ENCODE data around the gene ZBTB32. TPM values are rescaled to one million over a fixed set of nuclear protein-coding genes. Genes with fewer than 3 reads are reported as not detected.
A peak's percentile ranks its signal among the peaks of the same experiment; 100 is the strongest.

ZBTB32 gene
- total RNA-seq, 3 donors from 2014 or later: 0.27 TPM; not detected in 2

- no peak for ATAC-seq
- intact Hi-C loops (cut with DNase I, micrococcal nuclease): no loop called here
Measured at GRCh38 chr19:35669974-35670373, 34.4 kb upstream of the ZBTB32 start.

DNA sequence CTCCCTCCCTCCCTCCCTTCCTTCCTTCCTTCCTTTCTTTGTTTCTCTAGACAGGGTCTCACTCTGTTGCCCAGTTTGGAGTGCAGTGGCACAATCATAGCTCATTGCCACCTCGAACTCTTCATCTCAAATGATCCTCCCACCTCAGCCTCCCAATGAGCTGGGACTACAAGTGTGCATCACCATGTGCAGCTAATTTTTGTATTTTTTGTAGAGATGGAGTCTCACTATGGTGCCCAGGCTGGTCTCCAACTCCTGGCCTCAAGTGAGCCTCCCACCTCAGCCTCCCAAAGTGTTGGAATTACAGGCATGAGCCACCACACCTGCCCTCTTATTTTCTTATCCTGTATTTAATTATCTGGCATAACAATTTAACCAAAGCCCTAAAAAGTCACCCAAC is 33.7 kb upstream of the ZBTB32 start:
- intact Hi-C loops (cut with DNase I, micrococcal nuclease): no loop called here
- H3K4me3 ChIP-seq: no peak overlapping the region
- no peaks in the 10 kb centered on the region for H3K4me1 ChIP-seq (ENCODE audit: low read depth)
- no peaks in the 10 kb centered on the region for H3K36me3 ChIP-seq (ENCODE audit: low read depth)
- TF ChIP-seq, protein P1, sequence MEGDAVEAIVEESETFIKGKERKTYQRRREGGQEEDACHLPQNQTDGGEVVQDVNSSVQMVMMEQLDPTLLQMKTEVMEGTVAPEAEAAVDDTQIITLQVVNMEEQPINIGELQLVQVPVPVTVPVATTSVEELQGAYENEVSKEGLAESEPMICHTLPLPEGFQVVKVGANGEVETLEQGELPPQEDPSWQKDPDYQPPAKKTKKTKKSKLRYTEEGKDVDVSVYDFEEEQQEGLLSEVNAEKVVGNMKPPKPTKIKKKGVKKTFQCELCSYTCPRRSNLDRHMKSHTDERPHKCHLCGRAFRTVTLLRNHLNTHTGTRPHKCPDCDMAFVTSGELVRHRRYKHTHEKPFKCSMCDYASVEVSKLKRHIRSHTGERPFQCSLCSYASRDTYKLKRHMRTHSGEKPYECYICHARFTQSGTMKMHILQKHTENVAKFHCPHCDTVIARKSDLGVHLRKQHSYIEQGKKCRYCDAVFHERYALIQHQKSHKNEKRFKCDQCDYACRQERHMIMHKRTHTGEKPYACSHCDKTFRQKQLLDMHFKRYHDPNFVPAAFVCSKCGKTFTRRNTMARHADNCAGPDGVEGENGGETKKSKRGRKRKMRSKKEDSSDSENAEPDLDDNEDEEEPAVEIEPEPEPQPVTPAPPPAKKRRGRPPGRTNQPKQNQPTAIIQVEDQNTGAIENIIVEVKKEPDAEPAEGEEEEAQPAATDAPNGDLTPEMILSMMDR (IDR thresholded peaks at IDR 0.05): no peak
- no peak for ATAC-seq
- no peaks in the 10 kb centered on the region for H3K9me3 ChIP-seq
- DNase-seq: no peak

More at GRCh38 chr19:35669974-35670373, 34.4 kb upstream of the ZBTB32 start:
- Histone ChIP-seq H3K36me3 (ENCODE audit: low read depth) (no peaks in the 10 kb centered on the region), H3K4me3 (no peak overlapping the region), H3K9me3 (no peaks in the 10 kb centered on the region), H3K4me1 (ENCODE audit: low read depth) (no peaks in the 10 kb centered on the region)
- TF ChIP-seq, protein P1 (IDR thresholded peaks at IDR 0.05): no peak
- DNase-seq: no peak

GRCh38 chr19:35671818-35672217 is 32.5 kb upstream of the ZBTB32 start:
- H3K9me3 ChIP-seq: no peaks in the 10 kb centered on the region
- ATAC-seq (no peak), DNase-seq (no peak)
- no peaks in the 10 kb centered on the region for H3K36me3 ChIP-seq (ENCODE audit: low read depth)
- TF ChIP-seq, protein P1 (IDR thresholded peaks at IDR 0.05): no peak
- intact Hi-C loops (cut with DNase I, micrococcal nuclease): no loop called here
- H3K4me3 ChIP-seq: no peak overlapping the region
- H3K4me1 ChIP-seq (ENCODE audit: low read depth): no peaks in the 10 kb centered on the region

DNA sequence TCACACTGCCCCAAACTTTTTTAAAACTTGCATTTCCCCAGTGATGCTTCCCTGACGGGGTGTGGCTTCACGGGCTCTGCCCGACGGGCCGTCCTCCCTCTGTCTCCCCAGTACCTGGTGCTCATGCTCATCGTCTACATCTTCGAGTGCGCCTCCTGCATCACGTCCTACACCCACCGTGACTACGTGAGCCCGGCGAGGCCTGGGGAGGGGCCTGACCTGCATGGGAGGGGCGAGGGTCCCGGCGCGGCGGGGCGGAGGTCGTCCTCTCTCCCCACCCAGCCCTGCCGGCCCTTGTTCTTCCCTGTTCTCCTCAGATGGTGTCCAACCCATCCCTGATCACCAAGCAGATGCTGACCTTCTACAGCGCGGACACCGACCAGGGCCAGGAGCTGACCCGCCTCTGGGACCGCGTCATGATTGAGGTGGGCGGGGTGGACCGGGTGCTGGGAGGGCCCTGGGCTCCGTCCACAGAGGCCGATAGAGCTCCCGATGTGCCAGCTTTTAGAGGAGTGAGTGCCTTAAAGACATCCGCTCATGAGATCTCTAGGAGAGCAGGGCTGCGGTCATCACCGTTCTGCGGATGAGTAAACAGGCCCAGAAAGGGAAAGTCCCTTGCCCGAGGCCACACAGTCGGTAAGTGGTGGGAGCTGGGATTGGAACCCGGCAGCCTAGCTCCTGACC is 31.1 kb upstream of the ZBTB32 start:
- H3K4me3 ChIP-seq: no peak overlapping the region
- peak; percentile 70 for ATAC-seq
- no peaks in the 10 kb centered on the region for H3K36me3 ChIP-seq (ENCODE audit: low read depth)
- intact Hi-C loops (cut with DNase I, micrococcal nuclease): no loop called here
- no peaks in the 10 kb centered on the region for H3K9me3 ChIP-seq
- peak in 2 of 3 donors; percentile 16 to 41 for DNase-seq
- TF ChIP-seq, protein P1 (IDR thresholded peaks at IDR 0.05): no peak
- no peaks in the 10 kb centered on the region for H3K4me1 ChIP-seq (ENCODE audit: low read depth)

DNA sequence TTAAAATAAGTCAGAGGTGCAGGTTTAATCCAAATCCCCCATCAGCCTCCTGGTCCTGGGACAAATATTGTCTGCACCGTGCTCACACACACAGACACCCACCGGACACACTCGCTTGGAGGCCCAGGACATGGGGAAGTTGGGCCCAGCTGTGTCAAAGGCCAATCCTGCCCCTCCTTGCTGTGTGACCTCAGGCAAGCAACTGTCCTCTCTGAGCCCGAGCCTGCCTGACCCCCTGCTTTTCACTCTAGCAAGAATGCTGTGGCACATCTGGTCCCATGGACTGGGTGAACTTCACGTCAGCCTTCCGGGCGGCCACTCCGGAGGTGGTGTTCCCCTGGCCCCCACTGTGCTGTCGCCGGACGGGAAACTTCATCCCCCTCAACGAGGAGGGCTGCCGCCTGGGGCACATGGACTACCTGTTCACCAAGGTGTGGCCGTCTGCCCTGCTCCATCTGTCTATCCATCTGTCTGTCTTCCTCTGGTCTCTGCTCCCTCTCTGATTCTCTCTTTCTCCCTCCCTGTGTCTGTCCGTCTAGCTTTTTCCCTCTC is 28.7 kb upstream of the ZBTB32 start:
- H3K4me1 ChIP-seq (ENCODE audit: low read depth): no peaks in the 10 kb centered on the region
- no peaks in the 10 kb centered on the region for H3K9me3 ChIP-seq
- TF ChIP-seq, protein P1 (IDR thresholded peaks at IDR 0.05): no peak
- DNase-seq (no peak), ATAC-seq (no peak)
- H3K36me3 ChIP-seq (ENCODE audit: low read depth): no peaks in the 10 kb centered on the region
- no peak overlapping the region for H3K4me3 ChIP-seq
- intact Hi-C loops (cut with DNase I, micrococcal nuclease): no loop called here

All from mucosa of descending colon (tissue), 3 donors.